ENCODE measurements around the gene GATAD2A. TPM values are rescaled to one million over a fixed set of nuclear protein-coding genes. Genes with fewer than 3 reads are reported as not detected.

The GATAD2A gene
- total and polyA plus RNA-seq, 4 donors: 7.1 to 23.7 (median 18.2) TPM

- no peak for TF ChIP-seq REST (IDR thresholded peaks at IDR 0.05)
- TF ChIP-seq CTCF (IDR thresholded peaks at IDR 0.05; ENCODE audit: low read depth, low read length, missing input control): no peak
- no peak for TF ChIP-seq FOXA2 (IDR thresholded peaks at IDR 0.05)
Measured at GRCh38 chr19:19466201-19466600, 60.7 kb downstream of the GATAD2A start (continued).

GRCh38 chr19:19468424-19469050 is 63.1 kb downstream of the GATAD2A start:
- DNase-seq (ENCODE audit: low spot score): no peak
- Histone ChIP-seq H3K4me1 (ENCODE audit: control insufficient read depth in 4 of 4, insufficient read depth in 4 of 4, low read length in 3 of 4) (peaks cover 2 to 10% (median 6%) of the 10 kb centered on the region in 4 donors), H3K27ac (ENCODE audit: low read depth in 1 of 2, low read length in 2 of 2) (no peak overlapping the region), H3K4me3 (ENCODE audit: low read depth in 1 of 3, low read length in 3 of 3) (no peak overlapping the region), H3K36me3 (ENCODE audit: control insufficient read depth in 4 of 4, insufficient read depth in 3 of 4, low read depth in 1 of 4, low read length in 3 of 4) (peaks cover 1 to 38% (median 20%) of the 10 kb centered on the region in 4 donors), H3K9me3 (ENCODE audit: control insufficient read depth in 4 of 4, low read length in 3 of 4) (peaks cover 5 to 14% (median 8%) of the 10 kb centered on the region in 4 donors), H3K27me3 (ENCODE audit: control insufficient read depth in 4 of 4, insufficient read depth in 4 of 4, low read length in 3 of 4) (no peaks in the 10 kb centered on the region), H3K9ac (ENCODE audit: low read depth in 1 of 2, low read length in 2 of 2) (no peak overlapping the region)
- whole genome bisulfite sequencing: 98% methylated on average over 2 of the region's 2 CpGs
- TF ChIP-seq EGR1 (IDR thresholded peaks at IDR 0.05; ENCODE audit: low read depth in 2 of 2) (no peak), FOXA2 (IDR thresholded peaks at IDR 0.05) (no peak), CTCF (IDR thresholded peaks at IDR 0.05; ENCODE audit: low read depth, low read length, missing input control) (no peak), YY1 (IDR thresholded peaks at IDR 0.05) (no peak), HNF4A (conservative IDR thresholded peaks at IDR 0.05) (no peak), RAD21 (IDR thresholded peaks at IDR 0.05) (no peak), TAF1 (conservative IDR thresholded peaks at IDR 0.05) (no peak), GABPA (IDR thresholded peaks at IDR 0.05 in 1 of 2, conservative IDR thresholded peaks at IDR 0.05 in 1 of 2) (no peak), NR2F2 (IDR thresholded peaks at IDR 0.05) (no peak), ZBTB33 (IDR thresholded peaks at IDR 0.05) (no peak), RXRA (IDR thresholded peaks at IDR 0.05) (no peak), MAX (IDR thresholded peaks at IDR 0.05) (no peak), SP1 (IDR thresholded peaks at IDR 0.05) (no peak)
